Esophagus muscularis mucosa (tissue), 3 donors: Measurements from ENCODE around the gene MYH7B.

Experiments
- POLR2A ChIP-seq: fragments of 450-650 bp; IDR thresholded peaks from one replicate; pipeline ENCODE4 v1.6.1; 2017; ENCODE audit warnings: antibody characterized with exemption, moderate library complexity, mild to moderate bottlenecking, low read depth
- POLR2AphosphoS5 ChIP-seq, 2 donors: sonication (generic); formaldehyde crosslinking; IDR thresholded peaks; one replicate each; pipeline ENCODE4 v1.6.1; 2017; ENCODE audit warnings: antibody characterized with exemption in 2 of 2
- TF ChIP-seq, protein P1 (sequence below), 3 experiments: fragments of 200-600 bp in 2 of 3; fragments of 450-650 bp in 1 of 3; sonication (generic) in 2 of 3; IDR thresholded peaks; one replicate each; pipeline ENCODE4 v1.5.1; 2017 to 2019; ENCODE audit warnings: antibody characterized with exemption in 3 of 3, mild to moderate bottlenecking in 2 of 3, moderate library complexity in 1 of 3

DNA sequence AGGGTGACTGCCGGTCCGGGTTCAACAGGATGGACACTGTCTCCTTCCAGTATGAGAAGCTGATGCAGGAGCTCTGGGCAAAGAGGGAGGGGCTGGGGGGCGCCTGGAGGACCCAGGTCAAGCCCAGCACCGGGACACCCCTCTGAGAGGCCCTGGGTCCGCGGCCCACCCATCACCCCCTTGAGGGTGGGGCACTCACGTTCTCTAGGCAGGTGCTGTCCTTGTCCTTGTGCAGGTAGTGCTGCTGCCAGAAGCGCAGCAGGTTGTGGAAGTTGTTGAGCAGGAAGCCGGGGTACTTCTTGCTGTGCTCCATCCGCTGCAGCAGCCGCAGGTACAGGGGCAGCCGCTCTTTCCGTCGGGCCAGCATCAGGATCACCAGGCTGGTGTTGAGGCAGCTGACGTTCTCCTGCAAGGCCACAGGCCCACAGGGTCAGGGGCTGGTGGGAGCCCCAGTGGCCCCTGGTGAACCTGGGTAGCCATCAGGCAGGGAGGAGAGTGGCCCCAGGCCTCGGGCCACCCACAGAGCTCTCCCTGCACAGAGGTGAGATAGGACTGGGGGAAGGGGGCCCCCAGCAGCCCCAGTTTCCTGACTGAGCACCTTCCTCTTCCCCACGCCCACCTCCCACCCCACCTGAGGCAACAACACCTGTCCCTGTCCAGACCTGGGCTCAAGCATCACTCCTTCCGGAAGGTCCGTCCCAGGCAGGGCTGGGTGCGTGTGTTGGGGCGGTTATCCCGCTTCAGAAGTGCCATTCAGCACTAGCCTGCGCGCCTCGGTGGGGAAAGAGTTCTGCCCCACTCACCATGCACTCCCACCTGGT, 47.8 kb downstream of the MYH7B start:
- no peak for TF ChIP-seq POLR2AphosphoS5 (IDR thresholded peaks at IDR 0.05)
- TF ChIP-seq, protein P1, sequence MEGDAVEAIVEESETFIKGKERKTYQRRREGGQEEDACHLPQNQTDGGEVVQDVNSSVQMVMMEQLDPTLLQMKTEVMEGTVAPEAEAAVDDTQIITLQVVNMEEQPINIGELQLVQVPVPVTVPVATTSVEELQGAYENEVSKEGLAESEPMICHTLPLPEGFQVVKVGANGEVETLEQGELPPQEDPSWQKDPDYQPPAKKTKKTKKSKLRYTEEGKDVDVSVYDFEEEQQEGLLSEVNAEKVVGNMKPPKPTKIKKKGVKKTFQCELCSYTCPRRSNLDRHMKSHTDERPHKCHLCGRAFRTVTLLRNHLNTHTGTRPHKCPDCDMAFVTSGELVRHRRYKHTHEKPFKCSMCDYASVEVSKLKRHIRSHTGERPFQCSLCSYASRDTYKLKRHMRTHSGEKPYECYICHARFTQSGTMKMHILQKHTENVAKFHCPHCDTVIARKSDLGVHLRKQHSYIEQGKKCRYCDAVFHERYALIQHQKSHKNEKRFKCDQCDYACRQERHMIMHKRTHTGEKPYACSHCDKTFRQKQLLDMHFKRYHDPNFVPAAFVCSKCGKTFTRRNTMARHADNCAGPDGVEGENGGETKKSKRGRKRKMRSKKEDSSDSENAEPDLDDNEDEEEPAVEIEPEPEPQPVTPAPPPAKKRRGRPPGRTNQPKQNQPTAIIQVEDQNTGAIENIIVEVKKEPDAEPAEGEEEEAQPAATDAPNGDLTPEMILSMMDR (IDR thresholded peaks at IDR 0.05) = no peak
- TF ChIP-seq POLR2A = no peak
